Measurements from ENCODE around the gene DHX8. TPM values are rescaled to one million over a fixed set of nuclear protein-coding genes. Genes with fewer than 3 reads are reported as not detected.

DHX8 gene
- total and polyA plus RNA-seq, 8 donors = 42.7 to 61.2 (median 46.0) TPM

- no peaks in the 10 kb centered on the region for H3K36me3 ChIP-seq
- DNase-seq (peak in 1 of 4 donors; percentile 53), ATAC-seq (no peak)
- H3K4me1 ChIP-seq = no peaks in the 10 kb centered on the region
- TF ChIP-seq, protein P1, sequence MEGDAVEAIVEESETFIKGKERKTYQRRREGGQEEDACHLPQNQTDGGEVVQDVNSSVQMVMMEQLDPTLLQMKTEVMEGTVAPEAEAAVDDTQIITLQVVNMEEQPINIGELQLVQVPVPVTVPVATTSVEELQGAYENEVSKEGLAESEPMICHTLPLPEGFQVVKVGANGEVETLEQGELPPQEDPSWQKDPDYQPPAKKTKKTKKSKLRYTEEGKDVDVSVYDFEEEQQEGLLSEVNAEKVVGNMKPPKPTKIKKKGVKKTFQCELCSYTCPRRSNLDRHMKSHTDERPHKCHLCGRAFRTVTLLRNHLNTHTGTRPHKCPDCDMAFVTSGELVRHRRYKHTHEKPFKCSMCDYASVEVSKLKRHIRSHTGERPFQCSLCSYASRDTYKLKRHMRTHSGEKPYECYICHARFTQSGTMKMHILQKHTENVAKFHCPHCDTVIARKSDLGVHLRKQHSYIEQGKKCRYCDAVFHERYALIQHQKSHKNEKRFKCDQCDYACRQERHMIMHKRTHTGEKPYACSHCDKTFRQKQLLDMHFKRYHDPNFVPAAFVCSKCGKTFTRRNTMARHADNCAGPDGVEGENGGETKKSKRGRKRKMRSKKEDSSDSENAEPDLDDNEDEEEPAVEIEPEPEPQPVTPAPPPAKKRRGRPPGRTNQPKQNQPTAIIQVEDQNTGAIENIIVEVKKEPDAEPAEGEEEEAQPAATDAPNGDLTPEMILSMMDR (IDR thresholded peaks at IDR 0.05) = no peak
- no peak overlapping the region for H3K27ac ChIP-seq
- H3K27me3 ChIP-seq = no peaks in the 10 kb centered on the region
- intact Hi-C loops (cut with DNase I) = no loop called here
- H3K4me3 ChIP-seq = no peak overlapping the region
- H3K9me3 ChIP-seq = no peaks in the 10 kb centered on the region
Observed at GRCh38 chr17:43439041-43439440, 44.7 kb upstream of the DHX8 start.

DNA sequence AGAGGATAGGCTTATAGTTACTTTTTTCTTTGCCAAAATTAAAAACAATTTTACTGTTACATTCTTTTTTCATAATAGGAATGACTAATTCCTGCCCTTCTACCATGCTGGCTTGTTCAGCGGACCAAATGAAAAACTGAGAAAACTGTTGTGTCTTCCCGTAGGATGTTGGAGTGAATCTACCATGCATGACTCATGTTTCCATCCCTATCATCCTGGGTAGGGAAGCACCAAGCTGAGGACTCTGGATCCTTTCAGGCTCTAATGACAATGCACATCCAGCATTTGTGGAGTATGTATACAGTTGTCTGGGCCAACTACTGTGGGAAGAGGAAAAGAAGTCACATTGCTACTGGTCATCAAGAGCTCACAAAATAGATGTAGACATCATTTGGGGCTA, 41.1 kb upstream of the DHX8 start:
- no peaks in the 10 kb centered on the region for H3K36me3 ChIP-seq
- TF ChIP-seq, protein P1 (IDR thresholded peaks at IDR 0.05) = no peak
- no peaks in the 10 kb centered on the region for H3K9me3 ChIP-seq
- no peak overlapping the region for H3K4me3 ChIP-seq
- no peak overlapping the region for H3K27ac ChIP-seq
- no peak for DNase-seq
- no peaks in the 10 kb centered on the region for H3K27me3 ChIP-seq
- H3K4me1 ChIP-seq = no peaks in the 10 kb centered on the region
- ATAC-seq = peak; percentile 64
- intact Hi-C loops (cut with DNase I) = no loop called here

- TF ChIP-seq, protein P1 (IDR thresholded peaks at IDR 0.05) = no peak
- no peak for DNase-seq
- Histone ChIP-seq H3K4me3 (no peak overlapping the region), H3K4me1 (no peaks in the 10 kb centered on the region), H3K27me3 (no peaks in the 10 kb centered on the region), H3K27ac (no peak overlapping the region), H3K36me3 (no peaks in the 10 kb centered on the region), H3K9me3 (no peaks in the 10 kb centered on the region)
- ATAC-seq = no peak
- intact Hi-C loops (cut with DNase I) = no loop called here
Observed at GRCh38 chr17:43443381-43443780, 40.4 kb upstream of the DHX8 start.

DNA sequence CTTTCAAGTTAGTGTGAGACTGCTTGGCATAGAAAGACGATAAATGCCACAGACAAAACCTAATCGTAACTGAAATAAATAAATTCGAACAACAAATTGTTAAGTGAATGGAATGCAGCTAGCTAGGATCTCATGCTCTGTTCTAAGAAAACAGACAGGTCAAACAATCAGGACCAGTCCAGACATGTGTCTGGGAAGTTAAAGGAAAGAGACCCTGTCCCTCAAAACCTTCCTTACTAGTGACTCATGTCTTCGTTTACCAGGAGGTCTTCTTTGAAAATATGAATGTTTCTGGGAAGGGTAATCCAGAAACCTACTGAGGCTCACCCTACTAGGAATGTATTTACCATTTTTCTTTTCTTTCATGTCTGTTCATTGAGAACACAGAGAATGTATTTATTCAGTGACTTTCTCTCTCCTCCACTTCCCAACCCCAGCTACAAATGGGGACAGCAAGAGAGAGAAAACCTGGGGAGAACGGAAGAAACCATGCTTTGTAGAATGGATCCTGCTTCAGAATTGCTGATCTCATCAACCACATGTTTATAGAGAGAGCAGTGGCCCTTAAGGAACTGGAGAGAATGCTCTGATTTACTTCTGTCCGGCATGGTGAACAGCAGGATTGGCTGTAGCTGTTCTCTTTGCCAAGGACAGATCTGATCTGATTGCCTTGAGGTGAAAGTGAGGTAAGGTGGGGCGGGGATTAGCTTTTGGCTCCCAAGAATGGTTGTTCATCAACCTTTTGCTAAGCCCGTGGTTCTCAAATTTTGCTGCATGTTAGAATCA, 39.4 kb upstream of the DHX8 start:
- DNase-seq = no peak
- ATAC-seq = no peak
- intact Hi-C loops (cut with DNase I) = no loop called here
- TF ChIP-seq, protein P1 (IDR thresholded peaks at IDR 0.05) = no peak
- Histone ChIP-seq H3K27ac (no peak overlapping the region), H3K4me3 (no peak overlapping the region), H3K36me3 (no peaks in the 10 kb centered on the region), H3K27me3 (no peaks in the 10 kb centered on the region), H3K4me1 (no peaks in the 10 kb centered on the region), H3K9me3 (no peaks in the 10 kb centered on the region)

GRCh38 chr17:43445009-43445589, 38.7 kb upstream of the DHX8 start:
- no peak for ATAC-seq
- H3K4me1 ChIP-seq = no peaks in the 10 kb centered on the region
- no peak for DNase-seq
- no peaks in the 10 kb centered on the region for H3K36me3 ChIP-seq
- TF ChIP-seq, protein P1 (IDR thresholded peaks at IDR 0.05) = no peak
- H3K27me3 ChIP-seq = no peaks in the 10 kb centered on the region
- no peaks in the 10 kb centered on the region for H3K9me3 ChIP-seq
- H3K4me3 ChIP-seq = no peak overlapping the region
- no peak overlapping the region for H3K27ac ChIP-seq
- intact Hi-C loops (cut with DNase I) = no loop called here

Measured in left lung (tissue), 10 donors.